CD14-positive monocyte (primary cell): Measurements from ENCODE around the gene ATG4D. TPM values are rescaled to one million over a fixed set of nuclear protein-coding genes. Genes with fewer than 3 reads are reported as not detected.

Experiments
- DNase-seq, 3 donors: peaks; one replicate each; pipeline ENCODE4 v3.0.0-alpha.2; 2011 to 2022
- H2AFZ ChIP-seq: 2 replicates; pipeline ENCODE4 v1.6.0; 2012; ENCODE audit warnings: mild to moderate bottlenecking, low read depth, low read length, inconsistent platforms; ENCODE audit not compliant: insufficient read depth, poor library complexity, severe bottlenecking
- H3K27ac ChIP-seq, 2 donors: 1 replicate in 1 of 2; 2 replicates in 1 of 2; pipeline ENCODE4 v1.5.1; 2012 to 2013; ENCODE audit warnings: low read length in 2 of 2, control low read depth in 1 of 2, inconsistent platforms in 1 of 2, low read depth in 1 of 2, mild to moderate bottlenecking in 1 of 2
- H3K27me3 ChIP-seq, 2 donors: one replicate each; pipeline versions ENCODE4 v1.6.0 to v1.6.1; 2011 to 2013; ENCODE audit warnings: low read length in 2 of 2; ENCODE audit not compliant: control insufficient read depth in 2 of 2, insufficient read depth in 2 of 2
- H3K36me3 ChIP-seq, 2 donors: replicated peaks in 1 of 2; 1 replicate in 1 of 2; 2 replicates in 1 of 2; pipeline versions ENCODE4 v1.5.1 to v1.6.1; 2012 to 2013; ENCODE audit warnings: low read length in 2 of 2, control low read depth in 1 of 2, inconsistent platforms in 1 of 2, mild to moderate bottlenecking in 1 of 2; ENCODE audit not compliant: insufficient read depth in 2 of 2, control insufficient read depth in 1 of 2
- H3K4me1 ChIP-seq, 2 donors: 1 replicate in 1 of 2; 2 replicates in 1 of 2; pipeline versions ENCODE4 v1.5.1 to v1.6.1; 2012 to 2013; ENCODE audit warnings: low read length in 2 of 2, control low read depth in 1 of 2, inconsistent platforms in 1 of 2, mild to moderate bottlenecking in 1 of 2, moderate library complexity in 1 of 2; ENCODE audit not compliant: insufficient read depth in 2 of 2, control insufficient read depth in 1 of 2
- H3K4me2 ChIP-seq: replicated peaks from 2 replicates; pipeline ENCODE3; 2012; ENCODE audit warnings: low read length, moderate library complexity, mild to moderate bottlenecking; ENCODE audit not compliant: poor library complexity, severe bottlenecking; ENCODE audit errors: extremely low read depth
- H3K4me3 ChIP-seq, 3 experiments: fragments of 200-600 bp in 1 of 3; sonication (generic) in 1 of 3; replicated peaks in 1 of 3; 1 replicate in 2 of 3; 2 replicates in 1 of 3; pipeline ENCODE4 v1.5.1; 2011 to 2013; ENCODE audit warnings: low read length in 3 of 3, mild to moderate bottlenecking in 3 of 3, control low read depth in 2 of 3, low read depth in 2 of 3, inconsistent platforms in 1 of 3, moderate library complexity in 1 of 3
- H3K79me2 ChIP-seq: 2 replicates; pipeline ENCODE4 v1.6.0; 2012; ENCODE audit warnings: mild to moderate bottlenecking, control low read depth, inconsistent platforms, low read length, moderate library complexity; ENCODE audit not compliant: insufficient read depth
- H3K9ac ChIP-seq: 2 replicates; pipeline ENCODE4 v1.6.0; 2017; ENCODE audit warnings: low read length, mild to moderate bottlenecking; ENCODE audit not compliant: insufficient read depth, poor library complexity, severe bottlenecking
- H3K9me3 ChIP-seq, 2 donors: replicated peaks in 1 of 2; 1 replicate in 1 of 2; 2 replicates in 1 of 2; pipeline versions ENCODE4 v1.5.1 to v1.6.1; 2012 to 2013; ENCODE audit warnings: low read length in 2 of 2, control low read depth in 1 of 2; ENCODE audit not compliant: control insufficient read depth in 1 of 2, insufficient read depth in 1 of 2
- H4K20me1 ChIP-seq: 2 replicates; pipeline ENCODE4 v1.6.0; 2012; ENCODE audit warnings: mild to moderate bottlenecking, low read length, control low read depth, moderate library complexity; ENCODE audit not compliant: insufficient read depth
- H3K27ac Mint-ChIP-seq, 7 donors: one replicate each; pipeline ENCODE4 v1.8.0; 2020; ENCODE audit warnings: mild to moderate bottlenecking in 7 of 7, mixed read lengths in 7 of 7, moderate library complexity in 6 of 7, inconsistent platforms in 2 of 7
- H3K27me3 Mint-ChIP-seq, 3 donors: one replicate each; pipeline ENCODE4 v1.8.0; 2021 to 2022; ENCODE audit warnings: low read depth in 3 of 3, mild to moderate bottlenecking in 3 of 3, mixed read lengths in 3 of 3, moderate library complexity in 3 of 3, inconsistent platforms in 1 of 3
- H3K36me3 Mint-ChIP-seq, 2 donors: one replicate each; pipeline ENCODE4 v1.8.0; 2020; ENCODE audit warnings: mixed read lengths in 2 of 2, inconsistent platforms in 1 of 2, mild to moderate bottlenecking in 1 of 2
- H3K4me1 Mint-ChIP-seq: one replicate; pipeline ENCODE4 v1.8.0; 2020; ENCODE audit warnings: mild to moderate bottlenecking, mixed read lengths
- H3K4me3 Mint-ChIP-seq, 2 donors: one replicate each; pipeline ENCODE4 v1.8.0; 2020; ENCODE audit warnings: mild to moderate bottlenecking in 2 of 2, mixed read lengths in 2 of 2, moderate library complexity in 1 of 2
- H3K9me3 Mint-ChIP-seq, 7 donors: one replicate each; pipeline ENCODE4 v1.8.0; 2020 to 2022; ENCODE audit warnings: mixed read lengths in 7 of 7, mild to moderate bottlenecking in 6 of 7, moderate library complexity in 6 of 7, inconsistent platforms in 2 of 7
- WGBS: methylation state at CpG from one replicate; pipeline ENCODE4 v1.1.5; 2013; ENCODE audit warnings: missing lambda C conversion rate; ENCODE audit not compliant: insufficient coverage; 5-methylcytosine and 5-hydroxymethylcytosine counted together
- intact Hi-C, 2 donors: fragments of 100-400 bp; cut with micrococcal nuclease; formaldehyde crosslinking; loops; one replicate each; pipeline versions ENCODE4 v1.15.0 to v1.15.1; 2023
- polyA plus RNA-seq, 3 donors: library from polyadenylated mRNA; depleted of rRNA in 1 of 3; unstranded in 2 of 3; stranded (reverse) in 1 of 3; fragments of 300-500 nt in 2 of 3; fragments of >200 nt in 1 of 3; fragmentation: Illumina TruSeq in 2 of 3; gene quantifications; 1 replicate in 2 of 3; 2 replicates in 1 of 3; pipeline ENCODE4 v1.2.3, GENCODE V29; 2012 to 2021
- small RNA-seq: library from RNA; depleted of rRNA; stranded (forward); fragments of <200 nt; gene quantifications from one replicate; pipeline ENCODE3, GENCODE V24; 2012; ENCODE audit warnings: low read depth; ENCODE audit not compliant: insufficient read length
- TF ChIP-seq, protein P1 (sequence below): fragments of 200-600 bp; IDR thresholded peaks from one replicate; pipeline ENCODE4 v1.8.0; 2022; ENCODE audit warnings: antibody characterized with exemption, mild to moderate bottlenecking

Gene ATG4D
- polyA plus RNA-seq, 3 donors, result 10.7 to 52.8 (median 11.9) TPM

DNA sequence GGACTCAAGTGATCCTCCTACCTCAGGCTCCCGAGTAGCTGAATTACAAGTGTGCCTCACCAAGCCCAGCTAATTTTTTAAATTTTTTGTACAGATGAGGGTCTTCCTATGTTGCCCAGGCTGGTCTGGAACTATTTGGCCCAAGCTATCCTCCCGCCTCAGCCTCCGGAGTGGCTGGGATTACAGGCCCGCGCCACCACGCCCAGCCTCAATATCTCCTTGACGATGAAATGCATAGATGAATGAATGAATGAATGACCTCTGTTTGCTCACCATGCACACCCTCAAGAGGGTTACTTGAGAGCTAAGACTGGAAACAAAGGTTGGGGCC lies 58.3 kb downstream of the ATG4D start:
- Histone ChIP-seq H3K27me3 (no peaks in the 10 kb centered on the region), H3K36me3 (no peaks in the 10 kb centered on the region), H4K20me1 (peaks cover 23% of the 10 kb centered on the region), H3K27ac (no peak overlapping the region), H3K9ac (no peak overlapping the region), H3K4me1 (peaks cover 32 to 40% of the 10 kb centered on the region in 2 donors), H2AFZ (no peak overlapping the region), H3K4me2 (peak overlapping the region; percentile 44), H3K9me3 (no peaks in the 10 kb centered on the region), H3K79me2 (peaks cover 13% of the 10 kb centered on the region), H3K4me3 (peak overlapping the region in 1 of 3 experiments; percentile 92)
- Mint-ChIP-seq H3K27me3 (peaks cover 1 to 5% (median 3%) of the 10 kb centered on the region in 3 donors), H3K27ac (peak overlapping the region in 4 of 7 donors; percentile 25 to 70 (median 62)), H3K4me1 (peaks cover 32% of the 10 kb centered on the region), H3K36me3 (no peaks in the 10 kb centered on the region), H3K9me3 (peaks cover 0 to 2% (median 0%) of the 10 kb centered on the region in 7 donors), H3K4me3 (peak overlapping the region in 1 of 2 donors; percentile 70)
- 29% methylated on average over 1 of the region's 7 CpGs for WGBS
- no peak for DNase-seq
- intact Hi-C loops, result loop anchor here in 1 of 2 donors (5.0 kb wide), 1 partner anchor 35 kb away; no protein-coding TSS in a partner anchor
- TF ChIP-seq, protein P1, sequence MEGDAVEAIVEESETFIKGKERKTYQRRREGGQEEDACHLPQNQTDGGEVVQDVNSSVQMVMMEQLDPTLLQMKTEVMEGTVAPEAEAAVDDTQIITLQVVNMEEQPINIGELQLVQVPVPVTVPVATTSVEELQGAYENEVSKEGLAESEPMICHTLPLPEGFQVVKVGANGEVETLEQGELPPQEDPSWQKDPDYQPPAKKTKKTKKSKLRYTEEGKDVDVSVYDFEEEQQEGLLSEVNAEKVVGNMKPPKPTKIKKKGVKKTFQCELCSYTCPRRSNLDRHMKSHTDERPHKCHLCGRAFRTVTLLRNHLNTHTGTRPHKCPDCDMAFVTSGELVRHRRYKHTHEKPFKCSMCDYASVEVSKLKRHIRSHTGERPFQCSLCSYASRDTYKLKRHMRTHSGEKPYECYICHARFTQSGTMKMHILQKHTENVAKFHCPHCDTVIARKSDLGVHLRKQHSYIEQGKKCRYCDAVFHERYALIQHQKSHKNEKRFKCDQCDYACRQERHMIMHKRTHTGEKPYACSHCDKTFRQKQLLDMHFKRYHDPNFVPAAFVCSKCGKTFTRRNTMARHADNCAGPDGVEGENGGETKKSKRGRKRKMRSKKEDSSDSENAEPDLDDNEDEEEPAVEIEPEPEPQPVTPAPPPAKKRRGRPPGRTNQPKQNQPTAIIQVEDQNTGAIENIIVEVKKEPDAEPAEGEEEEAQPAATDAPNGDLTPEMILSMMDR, result no peak

DNA sequence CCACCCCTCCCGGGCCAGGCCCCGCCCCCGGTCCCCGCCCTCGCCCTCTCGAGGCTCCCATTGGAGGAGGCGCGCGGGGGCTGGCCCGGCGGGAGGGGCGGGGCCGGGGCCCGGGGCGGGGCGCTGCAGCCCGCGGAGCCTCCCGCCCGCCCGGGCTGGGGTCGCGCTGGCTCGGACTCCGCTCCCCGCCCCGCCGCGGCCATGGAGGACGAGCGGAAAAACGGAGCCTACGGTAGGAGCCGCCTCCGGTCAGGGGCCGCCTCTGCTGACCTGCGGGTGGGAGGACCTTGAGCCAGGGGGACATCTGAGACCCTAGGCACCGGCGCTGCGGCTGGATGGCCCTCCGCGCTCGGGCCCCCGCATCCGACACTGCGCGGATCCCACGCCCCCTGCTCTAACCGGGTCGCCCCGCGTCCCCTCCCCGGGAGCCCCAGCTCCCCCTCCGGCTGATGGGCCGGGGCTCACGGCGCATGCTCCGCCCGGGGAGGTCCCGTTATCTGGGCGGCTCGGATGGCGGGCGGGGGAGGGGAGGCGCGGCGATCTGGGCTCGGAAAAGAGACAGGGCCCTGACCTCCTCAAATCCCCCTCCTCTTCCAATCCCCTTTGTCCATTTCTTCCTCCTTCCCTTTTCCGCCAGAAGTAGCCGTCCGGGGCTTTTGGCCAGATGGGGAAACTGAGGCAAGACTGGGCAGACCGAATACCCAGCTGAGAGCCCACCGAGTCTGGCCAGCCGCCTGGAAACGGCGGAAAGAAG lies 58.8 kb downstream of the ATG4D start:
- peaks cover 29 to 35% of the 10 kb centered on the region in 2 donors for H3K4me1 ChIP-seq
- Mint-ChIP-seq H3K27ac (peak overlapping the region; percentile 87 to 95 (median 92)), H3K9me3 (peaks cover 0 to 3% (median 0%) of the 10 kb centered on the region in 7 donors), H3K27me3 (peaks cover 1 to 5% (median 3%) of the 10 kb centered on the region in 3 donors), H3K4me1 (peaks cover 30% of the 10 kb centered on the region), H3K4me3 (peak overlapping the region; percentile 89 to 92), H3K36me3 (no peaks in the 10 kb centered on the region)
- H2AFZ ChIP-seq, result peak overlapping the region; percentile 79
- DNase-seq, result peak; percentile 62 to 73 (median 70)
- H4K20me1 ChIP-seq, result peaks cover 27% of the 10 kb centered on the region
- no peaks in the 10 kb centered on the region for H3K27me3 ChIP-seq
- H3K9me3 ChIP-seq, result no peaks in the 10 kb centered on the region
- intact Hi-C loops, result loop anchor here in 1 of 2 donors (5.0 kb wide), 1 partner anchor 35 kb away; no protein-coding TSS in a partner anchor
- H3K4me3 ChIP-seq, result peak overlapping the region; percentile 92 to 95 (median 92)
- peak overlapping the region; percentile 75 to 79 for H3K27ac ChIP-seq
- H3K4me2 ChIP-seq, result peak overlapping the region; percentile 97
- peak overlapping the region; percentile 74 for H3K9ac ChIP-seq
- H3K36me3 ChIP-seq, result no peaks in the 10 kb centered on the region
- H3K79me2 ChIP-seq, result peaks cover 13% of the 10 kb centered on the region
- TF ChIP-seq, protein P1, result no peak
- under 1% methylated on average over 42 of the region's 76 CpGs for WGBS

Small RNAs within 50 kb of the gene (small RNA-seq; reads per million reads assigned to genes)
- gene MIR1238 (not detected), gene RNU7-140P (not detected)

Other genes starting within 250 kb of the ATG4D start
- 10 to 100 TPM in 1 of 3 donors, 1 to 10 TPM in 2; 3.5 to 11.7 (median 9.4) TPM for gene ZGLP1, start 234.1 kb upstream of the ATG4D start, polyA plus RNA-seq
- 1 to 10 TPM; 5.5 to 6.8 (median 6.7) TPM for gene FDX2, start 227.9 kb upstream of the ATG4D start, polyA plus RNA-seq
- 10 to 100 TPM in 1 of 3 donors, 1 to 10 TPM in 2; 6.0 to 20.7 (median 9.0) TPM for gene RAVER1, start 210.4 kb upstream of the ATG4D start, polyA plus RNA-seq
- gene ICAM3, start 204.3 kb upstream of the ATG4D start, polyA plus RNA-seq, result 100 to 1,000 TPM; 189 to 234 (median 198) TPM
- gene TYK2, start 163.3 kb upstream of the ATG4D start, polyA plus RNA-seq, result 100 to 1,000 TPM in 2 of 3 donors, 10 to 100 TPM in 1; 82.9 to 441 (median 113) TPM
- gene CDC37, start 140.4 kb upstream of the ATG4D start, polyA plus RNA-seq, result 100 to 1,000 TPM in 1 of 3 donors, 10 to 100 TPM in 2; 49.3 to 575 (median 54.9) TPM
- gene PDE4A, start 123.4 kb upstream of the ATG4D start, polyA plus RNA-seq, result 10 to 100 TPM in 1 of 3 donors, 1 to 10 TPM in 2; 4.7 to 14.8 (median 5.8) TPM
- 10 to 100 TPM; 26.0 to 32.6 (median 26.1) TPM for gene KEAP1, start 40.5 kb upstream of the ATG4D start, polyA plus RNA-seq
- gene S1PR5, start 26.5 kb upstream of the ATG4D start, polyA plus RNA-seq, result under 1 TPM in 2 of 3 donors, not detected in 1; 0.18 to 0.46 TPM
- gene KRI1, start 22.1 kb downstream of the ATG4D start, polyA plus RNA-seq, result 10 to 100 TPM in 1 of 3 donors, 1 to 10 TPM in 2; 3.9 to 21.0 (median 6.1) TPM
- gene CDKN2D, start 25.1 kb downstream of the ATG4D start, polyA plus RNA-seq, result 100 to 1,000 TPM; 115 to 166 (median 130) TPM
- gene AP1M2, start 43.4 kb downstream of the ATG4D start, polyA plus RNA-seq, result under 1 TPM in 1 of 3 donors, not detected in 2; 0.36 TPM
- 10 to 100 TPM; 43.5 to 95.9 (median 69.4) TPM for gene SLC44A2, start 81.6 kb downstream of the ATG4D start, polyA plus RNA-seq
- gene ILF3, start 110.4 kb downstream of the ATG4D start, polyA plus RNA-seq, result 100 to 1,000 TPM in 1 of 3 donors, 10 to 100 TPM in 2; 34.4 to 189 (median 48.1) TPM
- 10 to 100 TPM in 2 of 3 donors, 1 to 10 TPM in 1; 9.9 to 29.6 (median 12.3) TPM for gene QTRT1, start 157.5 kb downstream of the ATG4D start, polyA plus RNA-seq
- gene DNM2, start 174.2 kb downstream of the ATG4D start, polyA plus RNA-seq, result 100 to 1,000 TPM in 1 of 3 donors, 10 to 100 TPM in 2; 53.0 to 186 (median 69.5) TPM